KOPT-K1 (cell line): Measurements from ENCODE around the gene TREX2.
"Not testable (repeated sequence)": the region's sequence is repeated elsewhere in the genome, so short reads cannot be mapped to it uniquely, and the experiment has no call there.

ENCODE experiments used
- H3K27ac ChIP-seq: fragments of 200-600 bp; sonication (generic); 2 replicates; pipeline ENCODE4 v1.5.1; 2016; ENCODE audit warnings: antibody characterized with exemption, mild to moderate bottlenecking, low read depth, low read length; ENCODE audit not compliant: poor library complexity, severe bottlenecking
- H3K36me3 ChIP-seq: fragments of 200-600 bp; sonication (generic); 2 replicates; pipeline ENCODE4 v1.5.1; 2017; ENCODE audit warnings: antibody characterized with exemption, mild to moderate bottlenecking, low read length, moderate library complexity; ENCODE audit not compliant: insufficient read depth
- H3K9me3 ChIP-seq: fragments of 200-600 bp; sonication (generic); 2 replicates; pipeline ENCODE4 v1.5.1; 2017; ENCODE audit warnings: antibody characterized with exemption, low read length, mild to moderate bottlenecking; ENCODE audit not compliant: insufficient read depth, poor library complexity, severe bottlenecking

Gene TREX2

GRCh38 chrX:153405426-153405825, 40.4 kb downstream of the TREX2 start:
- H3K36me3 ChIP-seq = no peaks in the 10 kb centered on the region
- no peaks in the 10 kb centered on the region for H3K9me3 ChIP-seq
- no peak overlapping the region for H3K27ac ChIP-seq

- H3K9me3 ChIP-seq = not testable (repeated sequence)
Observed at GRCh38 chrX:153404333-153404732, 41.5 kb downstream of the TREX2 start.

GRCh38 chrX:153401133-153401764, 44.6 kb downstream of the TREX2 start, which contains the start of gene PNMA6E:
Gene PNMA6E (minus strand): TSS chrX:153401350. CDS start chrX:153398849, 2,501 bp downstream.
- Histone ChIP-seq H3K9me3 (no peaks in the 10 kb centered on the region), H3K36me3 (no peaks in the 10 kb centered on the region), H3K27ac (no peak within 1 kb of the TSS)

More at GRCh38 chrX:153404333-153404732, 41.5 kb downstream of the TREX2 start:
- not testable (repeated sequence) for H3K36me3 ChIP-seq, H3K27ac ChIP-seq

- H3K27ac ChIP-seq = no peak overlapping the region
- H3K36me3 ChIP-seq = no peaks in the 10 kb centered on the region
- H3K9me3 ChIP-seq = no peaks in the 10 kb centered on the region
Observed at GRCh38 chrX:153400146-153401132, 45.4 kb downstream of the TREX2 start.

GRCh38 chrX:153398275-153398960, 47.4 kb downstream of the TREX2 start:
- H3K36me3 ChIP-seq = no peaks in the 10 kb centered on the region

GRCh38 chrX:153397256-153397960, 48.4 kb downstream of the TREX2 start:
- no peaks in the 10 kb centered on the region for H3K9me3 ChIP-seq
- no peaks in the 10 kb centered on the region for H3K36me3 ChIP-seq
- no peak overlapping the region for H3K27ac ChIP-seq

More at GRCh38 chrX:153398275-153398960, 47.4 kb downstream of the TREX2 start:
- no peaks in the 10 kb centered on the region for H3K9me3 ChIP-seq
- no peak overlapping the region for H3K27ac ChIP-seq

GRCh38 chrX:153396320-153397195, 49.3 kb downstream of the TREX2 start:
- no peaks in the 10 kb centered on the region for H3K36me3 ChIP-seq
- H3K27ac ChIP-seq = no peak overlapping the region
- H3K9me3 ChIP-seq = no peaks in the 10 kb centered on the region

- Histone ChIP-seq H3K36me3 (no peaks in the 10 kb centered on the region), H3K9me3 (no peaks in the 10 kb centered on the region)
Observed at GRCh38 chrX:153395613-153396319, 50.1 kb downstream of the TREX2 start.

GRCh38 chrX:153394612-153395011, 51.2 kb downstream of the TREX2 start:
- Histone ChIP-seq H3K9me3 (no peaks in the 10 kb centered on the region), H3K36me3 (no peaks in the 10 kb centered on the region), H3K27ac (no peak overlapping the region)

More at GRCh38 chrX:153395613-153396319, 50.1 kb downstream of the TREX2 start:
- no peak overlapping the region for H3K27ac ChIP-seq
